HG03103 (cell line): ENCODE measurements around the gene LGALS16.
"Not testable (repeated sequence)": the region's sequence is repeated elsewhere in the genome, so short reads cannot be mapped to it uniquely, and the experiment has no call there.

ENCODE experiments used
- ATAC-seq: cut with Tn5 transposase; IDR thresholded peaks from one replicate; pipeline ENCODE4 v1.9.1; 2021; ENCODE audit warnings: low read depth; ENCODE audit not compliant: unreplicated experiment

The LGALS16 gene

GRCh38 chr19:39655613-39656012 lies at the start of gene LGALS16:
TSS of gene LGALS16 (plus strand) at chr19:39655913. CDS start at chr19:39655962, 49 bp downstream.
- ATAC-seq: no peak

- no peak for ATAC-seq
These were observed 48.7 kb upstream of the LGALS16 start for GRCh38 chr19:39607021-39607420.

GRCh38 chr19:39607561-39607960 lies 48.2 kb upstream of the LGALS16 start:
- ATAC-seq: no peak

- no peak for ATAC-seq
These were observed 42.1 kb upstream of the LGALS16 start for GRCh38 chr19:39613597-39613996.

- ATAC-seq: no peak
These were observed 38.0 kb upstream of the LGALS16 start for GRCh38 chr19:39617745-39618144.

GRCh38 chr19:39623946-39624345 lies 31.8 kb upstream of the LGALS16 start:
- ATAC-seq: no peak

- ATAC-seq: not testable (repeated sequence)
These were observed 28.1 kb upstream of the LGALS16 start for GRCh38 chr19:39627631-39628030.

GRCh38 chr19:39631178-39631577 lies 24.5 kb upstream of the LGALS16 start:
- ATAC-seq: no peak

- no peak for ATAC-seq
These were observed 24.1 kb upstream of the LGALS16 start for GRCh38 chr19:39631626-39632025.

GRCh38 chr19:39637891-39638290 lies 17.8 kb upstream of the LGALS16 start:
- no peak for ATAC-seq

GRCh38 chr19:39641773-39642172 lies 13.9 kb upstream of the LGALS16 start:
- ATAC-seq: no peak

- no peak for ATAC-seq
These were observed 12.1 kb upstream of the LGALS16 start for GRCh38 chr19:39643591-39643990.

GRCh38 chr19:39645800-39646411 lies 9.8 kb upstream of the LGALS16 start:
- no peak for ATAC-seq

- no peak for ATAC-seq
These were observed 7.8 kb upstream of the LGALS16 start for GRCh38 chr19:39647918-39648317.

GRCh38 chr19:39659791-39660190 lies 4.1 kb downstream of the LGALS16 start:
- ATAC-seq: no peak

- ATAC-seq: no peak
These were observed 4.9 kb downstream of the LGALS16 start for GRCh38 chr19:39660661-39661060.

GRCh38 chr19:39661565-39661964 lies 5.9 kb downstream of the LGALS16 start:
- ATAC-seq: no peak

- not testable (repeated sequence) for ATAC-seq
These were observed 14.1 kb downstream of the LGALS16 start for GRCh38 chr19:39669860-39670259.

- ATAC-seq: no peak
These were observed 15.3 kb downstream of the LGALS16 start for GRCh38 chr19:39670998-39671397.

GRCh38 chr19:39671739-39672363 lies 16.1 kb downstream of the LGALS16 start:
- no peak for ATAC-seq

GRCh38 chr19:39672473-39672872 lies 16.8 kb downstream of the LGALS16 start:
- ATAC-seq: no peak

- not testable (repeated sequence) for ATAC-seq
These were observed 18.1 kb downstream of the LGALS16 start for GRCh38 chr19:39673862-39674261.
